GM12878 (cell line): ENCODE measurements around the gene TRAP1. TPM values are rescaled to one million over a fixed set of nuclear protein-coding genes. Genes with fewer than 3 reads are reported as not detected.

Experiments
- ATAC-seq: fragments of 200-7000 bp; cut with Tn5 transposase; 3 replicates; pipeline ENCODE4 v1.9.1; 2020; ENCODE audit warnings: mild to moderate bottlenecking, moderate library complexity
- BruUV-seq: library from RNA; stranded (reverse); fragments of 400-500 nt; replicated peaks from 2 replicates; lab custom pipeline; 2021; lab: Mats Ljungman, UMichigan
- CTCF ChIA-PET: fragments of 300-600 bp; sonication (Branson Sonifier 250); formaldehyde crosslinking; extraction: SDS; loops from one replicate; lab custom pipeline; 2021; ENCODE audit warnings: inconsistent platforms; lab: Yijun Ruan, JAX
- POLR2A ChIA-PET: fragments of 350-600 bp; formaldehyde crosslinking; extraction: SDS; loops from one replicate; lab custom pipeline; 2021; ENCODE audit warnings: inconsistent platforms; lab: Charles Lee
- RAD21 ChIA-PET: fragments of 300-600 bp; sonication (Branson Sonifier 250); formaldehyde crosslinking; loops from one replicate; lab custom pipeline; 2023; ENCODE audit warnings: antibody characterized with exemption; ENCODE audit not compliant: unreplicated experiment; lab: Charles Lee
- SMC1A ChIA-PET: fragments of 300-600 bp; sonication (Branson Sonifier 250); formaldehyde crosslinking; loops from one replicate; lab custom pipeline; 2023; ENCODE audit not compliant: unreplicated experiment, uncharacterized antibody; lab: Charles Lee
- DNase-seq: peaks from one replicate; pipeline ENCODE4 v3.0.0-alpha.2; 2011; ENCODE audit warnings: low read depth, low spot score
- FAIRE-seq: peaks from 3 replicates; lab custom pipeline; 2011; peaks lifted over from hg19 to GRCh38; lab: Jason Lieb, UNC
- H2AFZ ChIP-seq: 2 replicates; pipeline ENCODE4 v1.6.0; 2011; ENCODE audit warnings: low read depth, low read length, control low read depth; ENCODE audit not compliant: control insufficient read depth
- H3K27ac ChIP-seq: 2 replicates; pipeline ENCODE4 v1.5.1; 2011; ENCODE audit warnings: control low read depth; ENCODE audit not compliant: control insufficient read depth, insufficient read depth
- H3K27me3 ChIP-seq, 2 experiments: replicated peaks in 1 of 2; 2 replicates each; pipeline versions ENCODE4 v1.6.0 to v1.6.1; 2011; ENCODE audit warnings: low read length in 1 of 2; ENCODE audit not compliant: control insufficient read depth in 2 of 2, insufficient read depth in 2 of 2
- H3K36me3 ChIP-seq, 2 experiments: 2 replicates each; pipeline ENCODE4 v1.5.1; 2011; ENCODE audit warnings: low read length in 1 of 2; ENCODE audit not compliant: control insufficient read depth in 2 of 2, insufficient read depth in 2 of 2
- H3K4me1 ChIP-seq: 2 replicates; pipeline ENCODE4 v1.6.1; 2011; ENCODE audit warnings: mild to moderate bottlenecking, low read length, moderate library complexity, mixed read lengths; ENCODE audit not compliant: control insufficient read depth, insufficient read depth
- H3K4me2 ChIP-seq: 2 replicates; pipeline ENCODE4 v1.6.0; 2011; ENCODE audit warnings: control low read depth; ENCODE audit not compliant: control insufficient read depth, insufficient read depth
- H3K4me3 ChIP-seq: fragments of 200-600 bp; sonication (generic); 2 replicates; pipeline ENCODE4 v1.5.1; 2016
- H3K79me2 ChIP-seq: 2 replicates; pipeline ENCODE4 v1.6.0; 2011; ENCODE audit warnings: low read length; ENCODE audit not compliant: control insufficient read depth, insufficient read depth
- H3K9ac ChIP-seq: 2 replicates; pipeline ENCODE4 v1.8.0; 2011; ENCODE audit warnings: low read length, control low read depth, mixed read lengths; ENCODE audit not compliant: control insufficient read depth, insufficient read depth
- H3K9me3 ChIP-seq: replicated peaks from 3 replicates; pipeline ENCODE4 v1.5.1; 2011; ENCODE audit warnings: mild to moderate bottlenecking, low read length; ENCODE audit not compliant: control insufficient read depth, insufficient read depth
- H4K20me1 ChIP-seq: 2 replicates; pipeline ENCODE4 v1.6.0; 2011; ENCODE audit not compliant: control insufficient read depth, insufficient read depth
- BCLAF1 ChIP-seq: fragments of 450-650 bp; IDR thresholded peaks from 2 replicates; pipeline ENCODE4 v1.6.1; 2017; ENCODE audit warnings: antibody characterized with exemption, mild to moderate bottlenecking, moderate library complexity
- BHLHE40 ChIP-seq, 2 experiments: fragments of 450-650 bp in 1 of 2; IDR thresholded peaks; 2 replicates each; pipeline ENCODE4 v1.6.1; 2011 to 2017; ENCODE audit warnings: low read depth in 2 of 2, borderline replicate concordance in 1 of 2, improper control_type of control experiment in 1 of 2, low read length in 1 of 2, mild to moderate bottlenecking in 1 of 2
- CTCF ChIP-seq, 3 experiments: IDR thresholded peaks in 2 of 3; conservative IDR thresholded peaks in 1 of 3; 2 replicates each; pipeline ENCODE4 v1.5.1; 2011; ENCODE audit warnings: low read depth in 3 of 3, low read length in 3 of 3, mild to moderate bottlenecking in 3 of 3, control low read depth in 2 of 3, moderate library complexity in 2 of 3, inconsistent platforms in 1 of 3, mixed read lengths in 1 of 3; ENCODE audit not compliant: control insufficient read depth in 2 of 3, insufficient read depth in 1 of 3; ENCODE audit errors: extremely low read depth in 1 of 3
- POLR2AphosphoS5 ChIP-seq: IDR thresholded peaks from 2 replicates; pipeline ENCODE4 v1.6.1; 2011; ENCODE audit warnings: mild to moderate bottlenecking, low read length, inconsistent platforms
- ZSCAN29 ChIP-seq: fragments of 450-650 bp; IDR thresholded peaks from 2 replicates; pipeline ENCODE4 v1.6.1; 2017; ENCODE audit warnings: mild to moderate bottlenecking, moderate library complexity
- WGBS: methylation state at CpG from one replicate; pipeline ENCODE4 v1.1.6; 2016; ENCODE audit warnings: low lambda C conversion rate; ENCODE audit not compliant: insufficient replicate concordance, insufficient coverage; ENCODE audit errors: missing lambda C conversion rate; 5-methylcytosine and 5-hydroxymethylcytosine counted together
- in situ Hi-C: fragments of 300-500 bp; cut with MboI; formaldehyde crosslinking; loops from 9 replicates; pipeline ENCODE4 v1.14.3; 2018; ENCODE audit warnings: mixed read lengths
- intact Hi-C: fragments of 100-400 bp; cut with micrococcal nuclease; formaldehyde crosslinking; loops from one replicate; pipeline ENCODE4 v1.14.2; 2022; ENCODE audit not compliant: unreplicated experiment
- polyA plus RNA-seq, 11 experiments: library from polyadenylated mRNA; depleted of rRNA in 4 of 11; unstranded in 6 of 11; stranded (reverse) in 5 of 11; fragments of >200 nt; fragmentation: Nextera tagmentation in 4 of 11; fragmentation: Illumina TruSeq in 1 of 11; extraction: Ambion mirVana in 4 of 11; extraction: Trizol in 1 of 11; gene quantifications; 1 replicate in 1 of 11; 2 replicates in 10 of 11; pipeline versions ENCODE4 v1.2.1 to v1.2.3, GENCODE V29; 2011 to 2016; ENCODE audit warnings: inconsistent platforms in 2 of 11, missing spikeins in 2 of 11, low read depth in 1 of 11
- total RNA-seq, 4 experiments: library from RNA; depleted of rRNA in 3 of 4; stranded (reverse); fragments of >200 nt in 3 of 4; fragmentation: Illumina TruSeq in 1 of 4; extraction: Trizol in 1 of 4; gene quantifications; 2 replicates each; pipeline versions ENCODE4 v1.2.1 to v1.2.3, GENCODE V29; 2013 to 2021
- TF ChIP-seq, protein P1 (sequence below): fragments of 150-350 bp; IDR thresholded peaks from 2 replicates; pipeline ENCODE4 v1.6.1; 2016; ENCODE audit warnings: low read depth, low read length

TRAP1 gene
- total and polyA plus RNA-seq, 10 of the 15 experiments (the other 5 are each of a cell fraction or from before 2014, with no cell fraction given), result 16.3 to 442 (median 241) TPM

DNA sequence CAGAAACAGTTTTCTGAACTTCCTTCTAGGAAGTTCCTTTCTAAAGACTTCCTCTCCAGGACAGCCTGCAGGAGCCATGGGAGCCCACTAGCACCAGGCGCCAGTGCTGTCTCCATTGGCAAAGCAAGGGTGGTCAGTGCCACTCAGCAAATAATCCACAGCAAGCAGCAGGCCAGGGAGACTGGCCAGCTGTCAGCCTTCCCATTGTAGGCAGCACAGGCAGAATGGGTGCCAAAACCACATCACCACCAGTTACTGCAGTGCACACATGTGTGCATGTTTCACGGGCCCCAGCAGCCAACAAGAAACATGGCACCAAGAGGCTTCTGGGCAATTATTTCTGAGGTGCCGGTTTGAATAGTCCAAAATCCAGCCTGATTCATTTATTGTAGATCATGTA lies 36.1 kb downstream of the TRAP1 start:
- no peak for TF ChIP-seq BCLAF1
- TF ChIP-seq ZSCAN29, result no peak
- TF ChIP-seq, protein P1, sequence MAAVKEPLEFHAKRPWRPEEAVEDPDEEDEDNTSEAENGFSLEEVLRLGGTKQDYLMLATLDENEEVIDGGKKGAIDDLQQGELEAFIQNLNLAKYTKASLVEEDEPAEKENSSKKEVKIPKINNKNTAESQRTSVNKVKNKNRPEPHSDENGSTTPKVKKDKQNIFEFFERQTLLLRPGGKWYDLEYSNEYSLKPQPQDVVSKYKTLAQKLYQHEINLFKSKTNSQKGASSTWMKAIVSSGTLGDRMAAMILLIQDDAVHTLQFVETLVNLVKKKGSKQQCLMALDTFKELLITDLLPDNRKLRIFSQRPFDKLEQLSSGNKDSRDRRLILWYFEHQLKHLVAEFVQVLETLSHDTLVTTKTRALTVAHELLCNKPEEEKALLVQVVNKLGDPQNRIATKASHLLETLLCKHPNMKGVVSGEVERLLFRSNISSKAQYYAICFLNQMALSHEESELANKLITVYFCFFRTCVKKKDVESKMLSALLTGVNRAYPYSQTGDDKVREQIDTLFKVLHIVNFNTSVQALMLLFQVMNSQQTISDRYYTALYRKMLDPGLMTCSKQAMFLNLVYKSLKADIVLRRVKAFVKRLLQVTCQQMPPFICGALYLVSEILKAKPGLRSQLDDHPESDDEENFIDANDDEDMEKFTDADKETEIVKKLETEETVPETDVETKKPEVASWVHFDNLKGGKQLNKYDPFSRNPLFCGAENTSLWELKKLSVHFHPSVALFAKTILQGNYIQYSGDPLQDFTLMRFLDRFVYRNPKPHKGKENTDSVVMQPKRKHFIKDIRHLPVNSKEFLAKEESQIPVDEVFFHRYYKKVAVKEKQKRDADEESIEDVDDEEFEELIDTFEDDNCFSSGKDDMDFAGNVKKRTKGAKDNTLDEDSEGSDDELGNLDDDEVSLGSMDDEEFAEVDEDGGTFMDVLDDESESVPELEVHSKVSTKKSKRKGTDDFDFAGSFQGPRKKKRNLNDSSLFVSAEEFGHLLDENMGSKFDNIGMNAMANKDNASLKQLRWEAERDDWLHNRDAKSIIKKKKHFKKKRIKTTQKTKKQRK, result no peak
- TF ChIP-seq BHLHE40 (IDR thresholded peaks at IDR 0.05; ENCODE audit: borderline replicate concordance in 1 of 2, low read depth in 2 of 2, low read length in 1 of 2), result no peak
- no peak for TF ChIP-seq CTCF (IDR thresholded peaks at IDR 0.05 in 2 of 3, conservative IDR thresholded peaks at IDR 0.05 in 1 of 3; ENCODE audit: control insufficient read depth in 2 of 3, extremely low read depth in 1 of 3, insufficient read depth in 1 of 3, low read depth in 3 of 3, low read length in 3 of 3)
- no peak for TF ChIP-seq POLR2AphosphoS5
- TF ChIP-seq, all 136 proteins: peak for 0
- intact Hi-C loops, result no loop called here
- CTCF ChIA-PET, result interaction anchor here (1.4 kb wide), 1 partner anchor 10 kb away, joined by 5 read pairs; no protein-coding TSS in a partner anchor
- Histone ChIP-seq H3K36me3 (peaks cover 17 to 22% of the 10 kb centered on the region in 2 experiments), H3K4me1 (no peaks in the 10 kb centered on the region), H3K27ac (no peak overlapping the region), H3K27me3 (no peaks in the 10 kb centered on the region), H3K9ac (no peak overlapping the region), H4K20me1 (no peaks in the 10 kb centered on the region; the same call in 1 of the 2 replicates), H3K79me2 (no peaks in the 10 kb centered on the region), H3K4me2 (no peak overlapping the region), H2AFZ (no peak overlapping the region), H3K9me3 (no peaks in the 10 kb centered on the region), H3K4me3 (no peak overlapping the region)
- RAD21 ChIA-PET, result no interaction called here
- ATAC-seq (no peak), FAIRE-seq (no peak), DNase-seq (no peak)
- in situ Hi-C loops, result no loop called here
- SMC1A ChIA-PET, result interaction anchor here (1.1 kb wide), 1 partner anchor 198 kb away, joined by 3 read pairs; no protein-coding TSS in a partner anchor
- no TSS peak for BruUV-seq
- WGBS, result 98% methylated on average over 3 of the region's 3 CpGs
- POLR2A ChIA-PET, result interaction anchor here (0.5 kb wide), 1 partner anchor 11 kb away, joined by 3 read pairs; no protein-coding TSS in a partner anchor
